HCT116 (cell line): Measurements from ENCODE around the gene CAMKMT.

Experiments used
- CTCF ChIP-seq, 3 experiments: fragments of 200-600 bp in 1 of 3; sonication (generic) in 1 of 3; IDR thresholded peaks in 2 of 3; conservative IDR thresholded peaks in 1 of 3; 2 replicates each; pipeline ENCODE4 v1.5.1; 2012 to 2017; ENCODE audit warnings: low read depth in 2 of 3, low read length in 2 of 3, antibody characterized with exemption in 1 of 3, borderline replicate concordance in 1 of 3, control low read depth in 1 of 3, mild to moderate bottlenecking in 1 of 3, mixed read lengths in 1 of 3, mixed run types in 1 of 3, moderate library complexity in 1 of 3; ENCODE audit not compliant: insufficient read depth in 1 of 3
- EGR1 ChIP-seq: IDR thresholded peaks from 2 replicates; pipeline ENCODE4 v1.6.1; 2012; ENCODE audit warnings: low read depth

- TF ChIP-seq CTCF (IDR thresholded peaks at IDR 0.05 in 2 of 3, conservative IDR thresholded peaks at IDR 0.05 in 1 of 3; ENCODE audit: borderline replicate concordance in 1 of 3, insufficient read depth in 1 of 3, low read depth in 2 of 3, low read length in 2 of 3): no peak
- TF ChIP-seq EGR1: no peak
These were observed 346.9 kb downstream of the CAMKMT start for GRCh38 chr2:44708661-44709000.
